Mucosa of descending colon (tissue), 3 donors: Measurements from ENCODE around the gene DNAI2. TPM values are rescaled to one million over a fixed set of nuclear protein-coding genes. Genes with fewer than 3 reads are reported as not detected.

ENCODE experiments used
- ATAC-seq: fragments of 200-7000 bp; cut with Tn5 transposase; one replicate; pipeline ENCODE4 v1.9.1; 2020; ENCODE audit warnings: mild to moderate bottlenecking, moderate library complexity
- DNase-seq, 3 donors: peaks; one replicate each; pipeline ENCODE4 v3.0.0-alpha.2; 2020
- H3K36me3 ChIP-seq: fragments of 200-600 bp; one replicate; pipeline ENCODE4 v1.8.0; 2021; ENCODE audit warnings: low read depth, mild to moderate bottlenecking
- H3K4me1 ChIP-seq: fragments of 200-600 bp; one replicate; pipeline ENCODE4 v1.8.0; 2021; ENCODE audit warnings: low read depth, mild to moderate bottlenecking
- H3K4me3 ChIP-seq: fragments of 200-600 bp; one replicate; pipeline ENCODE4 v1.8.0; 2021; ENCODE audit warnings: mild to moderate bottlenecking
- H3K9me3 ChIP-seq: fragments of 200-600 bp; one replicate; pipeline ENCODE4 v1.8.0; 2021; ENCODE audit warnings: mild to moderate bottlenecking
- CTCF ChIP-seq: fragments of 200-600 bp; IDR thresholded peaks from one replicate; pipeline ENCODE4 v1.8.0; 2022; ENCODE audit warnings: antibody characterized with exemption, mild to moderate bottlenecking
- intact Hi-C, 2 donors: fragments of 100-400 bp; cut with DNase I in 1 of 2; cut with micrococcal nuclease in 1 of 2; formaldehyde crosslinking; loops; one replicate each; pipeline versions ENCODE4 v1.11.0 to v1.11.1; 2022; cut with DNase I, micrococcal nuclease
- total RNA-seq, 3 donors: library from RNA; stranded (reverse); fragmentation: NEBNext Ultra II Directional in 2 of 3; extraction: Animal tissue kit (Norgen Biotek cat#: 25700) in 2 of 3; gene quantifications; one replicate each; pipeline versions ENCODE4 v1.2.1 to v1.2.4, GENCODE V29; 2021 to 2023
- donor health status: DM: no; HTN: no; CAD: no; lungs with moderate emphysema.
- donor health status: DM: no; HTN: no; CAD: no.
- donor health status: DM: no; HTN: yes; CAD: no.

DNAI2 gene
- total RNA-seq, 3 donors from 2014 or later: not detected

- Histone ChIP-seq H3K9me3 (no peaks in the 10 kb centered on the region), H3K36me3 (no peaks in the 10 kb centered on the region), H3K4me1 (no peaks in the 10 kb centered on the region), H3K4me3 (no peak overlapping the region)
- intact Hi-C loops: no loop called here
- no peak for TF ChIP-seq CTCF
- ATAC-seq (no peak), DNase-seq (no peak)
These were observed 38.9 kb upstream of the DNAI2 start for GRCh38 chr17:74235040-74235581.

GRCh38 chr17:74235911-74236371, 38.1 kb upstream of the DNAI2 start:
- Histone ChIP-seq H3K4me1 (no peaks in the 10 kb centered on the region), H3K9me3 (no peaks in the 10 kb centered on the region)
- intact Hi-C loops: no loop called here

DNA sequence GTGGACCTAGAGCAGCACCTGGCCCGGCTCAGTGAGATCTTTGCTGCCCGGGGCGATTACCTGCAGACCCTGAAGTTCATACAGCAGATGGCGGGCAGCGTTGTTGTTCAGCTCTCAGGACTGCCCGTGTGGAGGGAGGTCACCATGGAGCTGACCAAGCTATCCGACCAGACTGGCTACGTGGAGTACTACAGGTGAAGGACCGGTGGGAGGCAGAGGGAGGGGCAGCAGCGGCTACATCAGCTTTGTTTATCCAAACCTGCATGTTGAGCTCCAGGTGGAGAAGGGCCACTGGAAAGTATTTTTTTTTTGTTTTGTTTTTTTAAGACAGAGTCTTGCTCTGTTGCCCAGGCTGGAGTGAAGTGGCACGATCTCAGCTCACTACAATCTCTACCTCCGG, 36.7 kb upstream of the DNAI2 start:
- no peak for ATAC-seq
- intact Hi-C loops: no loop called here
- Histone ChIP-seq H3K4me1 (no peaks in the 10 kb centered on the region), H3K36me3 (no peaks in the 10 kb centered on the region), H3K9me3 (no peaks in the 10 kb centered on the region), H3K4me3 (no peak overlapping the region)
- no peak for DNase-seq
- TF ChIP-seq CTCF: no peak

More at GRCh38 chr17:74235911-74236371, 38.1 kb upstream of the DNAI2 start:
- Histone ChIP-seq H3K36me3 (no peaks in the 10 kb centered on the region), H3K4me3 (no peak overlapping the region)
- no peak for TF ChIP-seq CTCF
- DNase-seq (no peak), ATAC-seq (no peak)

DNA sequence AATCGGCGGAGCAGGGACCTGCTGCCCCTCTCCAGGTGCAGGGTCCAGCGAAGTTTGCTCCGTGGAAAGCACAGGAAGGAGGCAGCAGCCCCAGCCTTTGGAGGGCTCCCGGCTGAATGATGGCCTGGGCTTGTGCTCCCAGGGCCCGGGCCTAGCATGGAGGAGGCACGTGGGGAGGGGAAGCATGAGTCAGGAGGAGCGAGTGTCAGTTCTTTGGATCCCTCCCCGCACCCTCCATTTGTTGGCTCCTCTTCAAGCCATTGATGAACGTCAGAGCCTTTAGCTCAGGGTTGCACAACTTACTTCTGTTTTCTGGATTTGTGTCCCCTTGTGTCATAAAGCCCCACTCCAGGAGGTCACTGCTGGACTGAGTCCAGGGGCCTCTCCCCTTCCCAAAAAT, 34.9 kb upstream of the DNAI2 start:
- no peak for TF ChIP-seq CTCF
- ATAC-seq (peak; percentile 22), DNase-seq (peak in 1 of 3 donors; percentile 36)
- no peak overlapping the region for H3K4me3 ChIP-seq
- no peaks in the 10 kb centered on the region for H3K4me1 ChIP-seq
- intact Hi-C loops: no loop called here
- no peaks in the 10 kb centered on the region for H3K9me3 ChIP-seq
- no peaks in the 10 kb centered on the region for H3K36me3 ChIP-seq

DNA sequence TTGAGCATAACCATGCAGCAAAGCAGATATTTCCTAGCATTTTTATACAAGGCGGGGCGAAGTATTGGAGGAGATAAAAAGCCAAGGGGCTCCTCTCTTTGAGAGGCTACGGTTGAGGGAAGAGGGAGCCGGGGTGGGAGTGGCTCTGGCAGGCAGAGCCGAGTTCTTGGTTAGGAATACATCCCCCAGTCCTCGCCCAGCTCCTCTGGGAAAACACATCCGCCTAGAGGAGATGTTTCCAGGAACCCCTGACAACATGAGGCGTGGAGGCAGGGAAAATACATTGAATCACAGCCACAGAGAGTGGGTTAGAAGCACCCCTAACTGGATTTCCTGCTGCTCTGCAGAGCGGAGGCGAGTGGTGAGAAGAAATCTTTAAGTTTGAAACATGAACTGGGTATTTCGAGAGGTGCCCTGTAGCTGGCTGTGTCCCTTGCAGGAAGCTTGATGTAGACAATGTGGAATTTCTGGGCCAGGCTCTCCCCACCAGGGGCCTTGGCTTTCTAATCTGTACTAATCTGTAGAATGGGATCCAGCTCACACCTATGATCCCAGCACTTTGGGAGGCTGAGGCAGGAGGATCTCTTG, 33.3 kb upstream of the DNAI2 start:
- DNase-seq: no peak
- no peak for ATAC-seq
- no peak for TF ChIP-seq CTCF
- H3K36me3 ChIP-seq: no peaks in the 10 kb centered on the region
- H3K9me3 ChIP-seq: no peaks in the 10 kb centered on the region
- H3K4me3 ChIP-seq: no peak overlapping the region
- H3K4me1 ChIP-seq: no peaks in the 10 kb centered on the region
- intact Hi-C loops: no loop called here

DNA sequence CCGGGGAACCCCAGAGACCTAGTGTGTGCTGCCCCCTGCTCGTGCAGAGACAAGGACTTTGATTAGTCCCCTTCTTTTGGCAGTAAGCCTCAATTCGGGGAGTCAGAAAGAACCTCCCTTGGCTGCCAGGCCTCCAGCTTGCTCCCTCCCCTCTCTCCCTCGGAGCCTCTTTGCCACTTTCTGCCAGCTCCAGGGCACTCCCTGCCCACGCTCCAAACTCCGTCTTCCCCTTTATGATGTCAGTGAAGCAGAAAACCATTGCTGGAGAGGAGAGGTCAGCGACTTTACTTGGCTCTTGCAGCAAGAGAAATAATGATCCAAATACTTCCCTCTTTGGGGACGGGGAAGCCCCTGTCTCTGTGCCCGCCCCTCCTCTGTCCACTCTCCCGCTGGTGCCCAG, 32.6 kb upstream of the DNAI2 start:
- DNase-seq (no peak), ATAC-seq (no peak)
- intact Hi-C loops: no loop called here
- Histone ChIP-seq H3K9me3 (no peaks in the 10 kb centered on the region), H3K36me3 (no peaks in the 10 kb centered on the region), H3K4me3 (no peak overlapping the region), H3K4me1 (no peaks in the 10 kb centered on the region)
- TF ChIP-seq CTCF: no peak
